Common myeloid progenitor, CD34-positive (primary cell): ENCODE results near the gene BAIAP2.
A peak's percentile ranks its signal among the peaks of the same experiment; 100 is the strongest.

Source experiments
- CTCF ChIA-PET: fragments of 350-600 bp; sonication (Branson Sonifier 250); formaldehyde crosslinking; loops from one replicate; lab custom pipeline; 2021; ENCODE audit warnings: antibody characterized with exemption; lab: Charles Lee
- POLR2A ChIA-PET: fragments of 350-600 bp; sonication (Branson Sonifier 250); formaldehyde crosslinking; loops from one replicate; lab custom pipeline; 2021; ENCODE audit warnings: antibody characterized with exemption; lab: Charles Lee
- DNase-seq, 3 donors: peaks; one replicate each; pipeline versions ENCODE4 v3.0.0 to v3.0.0-alpha.2; 2013
- H3K27ac ChIP-seq, 2 experiments: 1 replicate in 1 of 2; 2 replicates in 1 of 2; pipeline ENCODE4 v1.7.0; 2013; ENCODE audit warnings: inconsistent platforms in 2 of 2, low read length in 2 of 2, mild to moderate bottlenecking in 2 of 2, low read depth in 1 of 2, moderate library complexity in 1 of 2; ENCODE audit not compliant: severe bottlenecking in 2 of 2, insufficient read depth in 1 of 2, poor library complexity in 1 of 2
- H3K27me3 ChIP-seq, 5 experiments: replicated peaks in 2 of 5; 1 replicate in 3 of 5; 2 replicates in 2 of 5; pipeline versions ENCODE4 v1.6.1 to v1.7.0; 2013; ENCODE audit warnings: low read length in 4 of 5, mild to moderate bottlenecking in 2 of 5, moderate library complexity in 2 of 5, inconsistent platforms in 1 of 5; ENCODE audit not compliant: insufficient read depth in 5 of 5, control insufficient read depth in 4 of 5
- H3K36me3 ChIP-seq, 4 experiments: 1 replicate in 2 of 4; 2 replicates in 2 of 4; pipeline versions ENCODE4 v1.6.1 to v1.7.0; 2013; ENCODE audit warnings: low read length in 3 of 4, control low read depth in 1 of 4, mild to moderate bottlenecking in 1 of 4; ENCODE audit not compliant: control insufficient read depth in 4 of 4, insufficient read depth in 4 of 4
- H3K4me1 ChIP-seq, 4 experiments: 1 replicate in 3 of 4; 2 replicates in 1 of 4; pipeline versions ENCODE4 v1.6.1 to v1.7.1; 2013; ENCODE audit warnings: low read length in 3 of 4, mild to moderate bottlenecking in 3 of 4, control low read depth in 1 of 4, inconsistent platforms in 1 of 4, moderate library complexity in 1 of 4; ENCODE audit not compliant: control insufficient read depth in 4 of 4, insufficient read depth in 4 of 4; ENCODE audit errors: control extremely low read depth in 1 of 4
- H3K4me3 ChIP-seq, 7 experiments: 1 replicate in 4 of 7; 2 replicates in 3 of 7; pipeline versions ENCODE4 v1.5.1 to v1.7.0; 2013; ENCODE audit warnings: mild to moderate bottlenecking in 7 of 7, low read length in 6 of 7, moderate library complexity in 6 of 7, inconsistent platforms in 2 of 7, low read depth in 2 of 7, control low read depth in 1 of 7; ENCODE audit not compliant: insufficient read depth in 4 of 7, control insufficient read depth in 1 of 7; ENCODE audit errors: extremely low read depth in 1 of 7
- H3K9me3 ChIP-seq, 5 experiments: 1 replicate in 4 of 5; 2 replicates in 1 of 5; pipeline versions ENCODE4 v1.6.1 to v1.7.1; 2013; ENCODE audit warnings: low read length in 4 of 5, mild to moderate bottlenecking in 2 of 5, inconsistent platforms in 1 of 5, low read depth in 1 of 5, moderate library complexity in 1 of 5; ENCODE audit not compliant: control insufficient read depth in 4 of 5, insufficient read depth in 2 of 5; ENCODE audit errors: control extremely low read depth in 1 of 5
- WGBS: methylation state at CpG from one replicate; pipeline ENCODE4 v1.1.5; 2013; ENCODE audit not compliant: insufficient coverage; 5-methylcytosine and 5-hydroxymethylcytosine counted together

The BAIAP2 gene

GRCh38 chr17:81084680-81085419 is 49.9 kb downstream of the BAIAP2 start:
- ChIA-PET POLR2A (no interaction called here), CTCF (interaction anchor here (1.3 kb wide), 1 partner anchor 19 kb away, joined by 3 read pairs; no protein-coding TSS in a partner anchor)
- H3K27me3 ChIP-seq: no peaks in the 10 kb centered on the region
- WGBS: 95% methylated on average over 22 of the region's 26 CpGs
- no peak for DNase-seq
- H3K4me1 ChIP-seq: peaks cover 0 to 6% (median 3%) of the 10 kb centered on the region in 4 experiments
- peaks cover 0 to 15% (median 0%) of the 10 kb centered on the region in 4 experiments for H3K36me3 ChIP-seq
- no peaks in the 10 kb centered on the region for H3K9me3 ChIP-seq
- H3K4me3 ChIP-seq: no peak overlapping the region
- H3K27ac ChIP-seq: no peak overlapping the region

DNA sequence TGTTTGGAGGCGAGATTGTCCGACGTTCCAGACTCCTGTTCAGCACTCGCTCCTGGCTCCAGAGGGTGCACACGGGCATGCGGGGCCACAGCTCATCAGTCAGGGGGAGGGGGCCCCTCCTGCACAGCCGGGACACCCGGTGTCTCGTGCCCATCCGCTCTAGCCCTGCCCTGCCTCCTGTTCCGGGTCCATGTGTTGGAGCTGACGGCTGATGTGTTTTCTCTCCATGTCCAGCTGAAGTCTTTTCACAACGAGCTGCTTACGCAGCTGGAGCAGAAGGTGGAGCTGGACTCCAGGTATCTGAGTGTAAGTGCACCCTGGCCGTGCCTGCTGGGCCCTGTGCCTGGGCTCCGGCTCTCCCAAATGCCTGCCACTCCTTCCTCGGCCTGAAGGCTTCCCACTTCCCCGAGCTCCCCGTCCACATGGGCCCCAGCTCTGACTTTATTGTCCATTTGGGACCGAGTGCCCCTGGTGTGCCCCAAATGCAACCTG is 50.5 kb downstream of the BAIAP2 start:
- no peak for DNase-seq
- Histone ChIP-seq H3K4me1 (peaks cover 0 to 11% (median 3%) of the 10 kb centered on the region in 4 experiments), H3K27me3 (no peaks in the 10 kb centered on the region), H3K27ac (no peak overlapping the region), H3K9me3 (no peaks in the 10 kb centered on the region), H3K36me3 (peaks cover 0 to 15% (median 0%) of the 10 kb centered on the region in 4 experiments), H3K4me3 (no peak overlapping the region)
- ChIA-PET CTCF (interaction anchor here (1.3 kb wide), 1 partner anchor 20 kb away, joined by 3 read pairs; no protein-coding TSS in a partner anchor), POLR2A (no interaction called here)
- WGBS: 93% methylated on average over 20 of the region's 20 CpGs

DNA sequence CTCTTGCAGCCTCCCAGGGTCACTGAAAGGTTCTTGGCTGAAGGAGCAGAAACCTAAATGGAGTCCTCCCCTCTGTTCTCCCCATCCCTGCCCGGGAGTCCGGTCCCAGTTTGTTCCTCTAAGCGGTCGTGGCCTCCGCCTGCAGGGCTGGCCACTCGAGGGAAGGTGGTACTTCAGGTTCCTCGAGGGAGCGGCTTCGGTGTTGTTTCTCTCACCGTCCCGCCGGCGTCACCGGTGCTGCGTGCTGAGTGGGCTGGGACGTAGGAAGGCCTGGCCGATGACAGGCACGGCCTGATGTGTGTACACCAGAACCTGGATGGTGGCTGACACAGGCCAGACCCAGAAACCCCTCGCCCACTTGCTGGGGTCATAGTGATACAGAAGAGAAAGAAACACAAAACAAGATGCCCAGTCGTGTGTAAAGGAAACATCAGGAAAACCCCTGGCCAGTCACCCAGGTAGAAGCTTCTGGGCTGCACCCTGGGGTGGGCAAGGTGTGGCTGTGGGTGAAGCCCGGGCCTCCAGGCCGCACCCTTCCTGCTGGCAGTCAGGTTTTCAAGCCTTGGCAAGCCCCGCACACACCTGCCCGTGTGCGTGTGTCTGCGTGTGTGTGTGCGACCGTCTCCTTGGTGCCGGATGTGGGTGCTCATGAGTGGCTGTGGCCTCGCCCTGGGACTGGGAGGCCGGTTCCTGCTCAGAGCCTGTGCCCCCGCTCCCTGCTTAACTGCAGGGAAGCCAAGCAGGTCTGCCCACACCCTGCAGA is 52.0 kb downstream of the BAIAP2 start:
- ChIA-PET CTCF (no interaction called here), POLR2A (no interaction called here)

DNA sequence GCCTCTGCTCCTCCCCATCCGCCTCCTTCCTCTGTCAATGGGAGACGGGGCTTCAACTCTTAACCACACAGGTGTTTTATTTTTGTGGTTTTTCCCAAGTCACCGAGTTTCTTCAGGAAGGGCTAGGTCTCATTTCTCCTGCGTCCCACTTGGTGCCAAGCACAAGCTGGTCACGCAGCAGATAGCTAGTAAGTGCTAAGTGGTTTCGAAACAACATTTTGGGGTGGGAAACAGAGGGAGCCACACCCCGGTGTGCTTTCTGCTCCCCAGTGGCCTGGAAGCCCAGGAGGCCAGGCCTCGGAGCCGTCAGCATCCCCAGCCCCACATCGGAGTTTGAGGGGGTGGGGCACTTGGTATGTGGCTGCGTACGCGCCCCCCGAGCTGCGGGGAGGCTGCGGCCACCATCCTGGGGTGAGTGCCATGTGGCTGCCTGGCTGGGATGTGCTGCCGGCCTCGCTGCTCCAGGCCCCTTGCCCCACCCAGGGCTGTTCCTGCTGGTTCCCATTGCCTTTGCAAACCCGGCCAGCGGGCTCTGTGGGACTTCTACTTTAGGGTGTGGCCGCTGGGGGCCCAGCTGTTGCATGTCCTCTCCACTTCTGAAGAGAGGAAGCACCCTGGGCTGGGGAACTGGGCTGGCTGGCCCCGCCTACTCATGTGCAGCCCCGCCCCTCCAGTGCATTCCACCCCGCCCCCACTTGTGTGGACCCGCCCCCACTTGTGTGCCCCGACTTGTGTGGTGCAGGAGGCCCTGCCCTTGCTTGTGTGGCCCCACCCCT is 55.6 kb downstream of the BAIAP2 start:
- Histone ChIP-seq H3K9me3 (no peaks in the 10 kb centered on the region), H3K27me3 (no peaks in the 10 kb centered on the region), H3K36me3 (peaks cover 0 to 7% (median 0%) of the 10 kb centered on the region in 4 experiments), H3K4me3 (no peak overlapping the region), H3K27ac (no peak overlapping the region), H3K4me1 (peaks cover 0 to 18% (median 9%) of the 10 kb centered on the region in 4 experiments)
- WGBS: 77% methylated on average over 14 of the region's 26 CpGs
- DNase-seq: peak in 2 of 3 donors; percentile 29 to 48
- CTCF ChIA-PET: interaction anchor here (1.3 kb wide), 1 partner anchor 10 kb away, joined by 3 read pairs; no protein-coding TSS in a partner anchor
- POLR2A ChIA-PET: no interaction called here

More for the DNA sequence above, 52.0 kb downstream of the BAIAP2 start:
- H3K4me1 ChIP-seq: peaks cover 0 to 14% (median 6%) of the 10 kb centered on the region in 4 experiments
- WGBS: 91% methylated on average over 32 of the region's 32 CpGs
- H3K9me3 ChIP-seq: no peaks in the 10 kb centered on the region
- H3K4me3 ChIP-seq: no peak overlapping the region
- no peak for DNase-seq
- no peak overlapping the region for H3K27ac ChIP-seq
- no peaks in the 10 kb centered on the region for H3K27me3 ChIP-seq
- H3K36me3 ChIP-seq: peaks cover 0 to 15% (median 0%) of the 10 kb centered on the region in 4 experiments

DNA sequence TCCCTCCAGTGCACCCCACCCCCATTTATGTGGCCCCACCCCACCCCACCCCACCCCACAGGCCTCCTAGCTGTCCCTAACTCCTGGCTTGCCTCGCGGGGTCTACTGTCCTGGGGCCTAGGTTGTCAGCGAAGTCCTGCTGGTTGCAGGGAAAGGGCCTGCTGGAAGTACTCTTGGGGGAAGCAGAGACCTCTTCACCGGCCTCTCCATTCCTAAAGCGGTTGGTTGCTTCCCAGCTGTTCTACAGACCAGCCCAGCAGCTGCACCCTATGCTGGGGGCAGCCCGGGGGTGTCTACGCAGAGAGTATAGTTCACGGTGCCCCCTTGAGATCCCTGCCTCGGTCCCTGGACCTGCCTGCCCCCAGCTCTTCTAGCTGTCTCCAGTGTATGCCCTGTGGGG is 56.2 kb downstream of the BAIAP2 start:
- no peaks in the 10 kb centered on the region for H3K27me3 ChIP-seq
- DNase-seq: no peak
- no peaks in the 10 kb centered on the region for H3K9me3 ChIP-seq
- H3K36me3 ChIP-seq: peaks cover 0 to 6% (median 0%) of the 10 kb centered on the region in 4 experiments
- ChIA-PET CTCF (interaction anchor here (1.3 to 2.1 kb wide), 2 partner anchors 11 kb away, joined by 3 to 11 read pairs; no protein-coding TSS in a partner anchor), POLR2A (no interaction called here)
- no peak overlapping the region for H3K27ac ChIP-seq
- H3K4me1 ChIP-seq: peaks cover 0 to 24% (median 12%) of the 10 kb centered on the region in 4 experiments
- H3K4me3 ChIP-seq: no peak overlapping the region
- whole genome bisulfite sequencing: 98% methylated on average over 9 of the region's 9 CpGs

DNA sequence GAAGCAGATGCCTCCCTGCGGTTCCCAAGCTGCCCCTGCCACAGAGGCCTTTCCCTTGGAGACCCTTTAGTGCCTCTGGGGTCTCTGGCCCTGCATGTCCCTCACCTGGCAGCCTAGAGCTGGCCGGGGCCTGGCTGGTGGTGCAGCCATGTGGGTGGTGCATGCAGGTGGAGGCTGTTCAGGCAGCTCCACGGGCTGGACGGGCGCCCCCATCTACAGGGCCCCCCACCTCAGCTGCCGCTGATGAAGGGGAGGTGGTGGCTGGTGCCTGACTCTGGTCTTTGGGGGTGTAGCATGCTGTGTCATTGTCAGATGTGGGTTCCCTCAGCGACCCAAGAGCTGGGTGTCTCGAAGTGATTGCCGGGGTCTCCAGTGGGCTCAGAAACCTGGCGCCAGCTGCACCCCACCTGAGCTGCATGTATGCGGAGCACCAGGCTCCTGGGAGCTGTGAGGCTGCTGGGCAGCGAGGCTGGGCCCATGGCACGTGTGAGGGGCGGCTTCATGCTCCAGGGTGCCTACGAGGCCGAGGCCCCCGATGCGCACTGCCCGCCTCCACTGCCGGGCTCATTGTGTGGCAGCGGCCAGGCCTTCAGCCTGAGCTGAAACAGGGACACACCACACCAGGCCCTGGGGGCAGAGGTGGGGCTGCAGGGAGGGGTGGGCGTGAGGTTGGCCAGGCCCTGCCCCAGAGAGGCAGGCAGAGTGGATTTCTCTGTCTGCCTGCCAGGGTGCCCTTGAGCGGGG is 57.0 kb downstream of the BAIAP2 start:
- WGBS: 97% methylated on average over 18 of the region's 23 CpGs
- no peaks in the 10 kb centered on the region for H3K27me3 ChIP-seq
- no peak for DNase-seq
- peaks cover 0 to 3% (median 0%) of the 10 kb centered on the region in 4 experiments for H3K36me3 ChIP-seq
- H3K4me3 ChIP-seq: no peak overlapping the region
- ChIA-PET POLR2A (no interaction called here), CTCF (interaction anchor here (1.3 to 2.1 kb wide), 3 partner anchors 10 to 12 kb away, joined by 3 to 11 read pairs (median 3); no protein-coding TSS in a partner anchor)
- H3K4me1 ChIP-seq: peaks cover 0 to 32% (median 17%) of the 10 kb centered on the region in 4 experiments
- H3K9me3 ChIP-seq: no peaks in the 10 kb centered on the region
- no peak overlapping the region for H3K27ac ChIP-seq
